ENCODE measurements around the gene ZNF593OS.

DNA sequence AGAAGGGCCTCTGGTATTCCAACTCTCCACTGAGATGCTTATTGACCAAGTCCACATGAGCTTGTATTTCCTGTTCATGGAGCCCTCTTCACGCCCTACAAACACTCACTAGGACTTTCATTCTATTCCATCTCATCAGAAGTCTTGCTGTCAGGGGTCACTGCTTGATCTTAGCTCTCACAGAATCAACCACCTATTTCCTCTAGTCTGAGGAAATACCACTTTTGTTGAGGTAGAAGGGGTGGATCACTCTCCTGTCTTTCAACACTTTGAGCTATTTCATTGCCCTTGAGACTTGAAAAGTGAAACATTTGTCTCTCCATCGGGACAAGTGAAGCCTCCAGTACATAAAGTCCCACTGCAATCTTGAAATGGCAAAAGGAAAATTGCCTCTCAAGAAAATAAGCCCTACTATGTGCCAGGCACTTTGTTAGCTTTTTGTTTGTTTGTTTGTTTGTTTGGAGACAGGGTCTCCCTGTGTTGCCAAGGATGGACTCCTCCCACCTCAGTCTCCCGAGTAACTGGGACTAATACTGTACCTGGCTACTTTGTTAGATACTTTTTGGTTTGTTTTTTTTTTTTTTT, 32.6 kb downstream of the ZNF593OS start:
- TF ChIP-seq, protein P1, sequence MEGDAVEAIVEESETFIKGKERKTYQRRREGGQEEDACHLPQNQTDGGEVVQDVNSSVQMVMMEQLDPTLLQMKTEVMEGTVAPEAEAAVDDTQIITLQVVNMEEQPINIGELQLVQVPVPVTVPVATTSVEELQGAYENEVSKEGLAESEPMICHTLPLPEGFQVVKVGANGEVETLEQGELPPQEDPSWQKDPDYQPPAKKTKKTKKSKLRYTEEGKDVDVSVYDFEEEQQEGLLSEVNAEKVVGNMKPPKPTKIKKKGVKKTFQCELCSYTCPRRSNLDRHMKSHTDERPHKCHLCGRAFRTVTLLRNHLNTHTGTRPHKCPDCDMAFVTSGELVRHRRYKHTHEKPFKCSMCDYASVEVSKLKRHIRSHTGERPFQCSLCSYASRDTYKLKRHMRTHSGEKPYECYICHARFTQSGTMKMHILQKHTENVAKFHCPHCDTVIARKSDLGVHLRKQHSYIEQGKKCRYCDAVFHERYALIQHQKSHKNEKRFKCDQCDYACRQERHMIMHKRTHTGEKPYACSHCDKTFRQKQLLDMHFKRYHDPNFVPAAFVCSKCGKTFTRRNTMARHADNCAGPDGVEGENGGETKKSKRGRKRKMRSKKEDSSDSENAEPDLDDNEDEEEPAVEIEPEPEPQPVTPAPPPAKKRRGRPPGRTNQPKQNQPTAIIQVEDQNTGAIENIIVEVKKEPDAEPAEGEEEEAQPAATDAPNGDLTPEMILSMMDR (IDR thresholded peaks at IDR 0.05 in 2 of 3, conservative IDR thresholded peaks at IDR 0.05 in 1 of 3; ENCODE audit: borderline replicate concordance in 1 of 3, insufficient read depth in 1 of 3, low read depth in 2 of 3, low read length in 2 of 3), result no peak
- no peak for TF ChIP-seq POLR2AphosphoS5 (IDR thresholded peaks at IDR 0.05; ENCODE audit: low read depth, low read length)
- no peak for TF ChIP-seq SRF (IDR thresholded peaks at IDR 0.05; ENCODE audit: low read depth)
- TF ChIP-seq TCF7L2 (IDR thresholded peaks at IDR 0.05; ENCODE audit: borderline replicate concordance, extremely low read depth, insufficient read depth, insufficient read length), result no peak
